SK-N-SH treated with all-trans-retinoic acid at 6 μM for 48 hours (cell line): Measurements from ENCODE around the gene METTL1.

Experiments
- ARNTL ChIP-seq: fragments of 450-650 bp; formaldehyde crosslinking; IDR thresholded peaks from 2 replicates; pipeline ENCODE4 v1.5.0; 2020; ENCODE audit warnings: low read depth, mild to moderate bottlenecking, moderate library complexity, borderline replicate concordance
- PATZ1 ChIP-seq: fragments of 250-450 bp; sonication (Bioruptor Pico); IDR thresholded peaks from 2 replicates; pipeline ENCODE4 v1.8.0; 2020; ENCODE audit warnings: mild to moderate bottlenecking, moderate library complexity, borderline replicate concordance
- PPARA ChIP-seq: fragments of 250-450 bp; sonication (Bioruptor Pico); IDR thresholded peaks from 2 replicates; pipeline ENCODE4 v1.5.0; 2020; ENCODE audit warnings: mild to moderate bottlenecking, borderline replicate concordance
- RARB ChIP-seq: fragments of 250-450 bp; sonication (Bioruptor Pico); IDR thresholded peaks from 2 replicates; pipeline ENCODE4 v1.8.0; 2021; ENCODE audit warnings: mild to moderate bottlenecking, moderate library complexity
- TCF4 ChIP-seq: fragments of 250-450 bp; sonication (Bioruptor Pico); IDR thresholded peaks from 2 replicates; pipeline ENCODE4 v1.8.0; 2021; ENCODE audit warnings: mild to moderate bottlenecking, moderate library complexity, borderline replicate concordance
- ZFP3 ChIP-seq: fragments of 250-450 bp; sonication (Bioruptor Pico); IDR thresholded peaks from 2 replicates; pipeline ENCODE4 v1.5.0; 2020; ENCODE audit warnings: mild to moderate bottlenecking, moderate library complexity
- ZFP30 ChIP-seq: fragments of 450-650 bp; formaldehyde crosslinking; IDR thresholded peaks from 2 replicates; pipeline ENCODE4 v1.5.0; 2022; ENCODE audit warnings: mild to moderate bottlenecking, moderate library complexity
- ZNF565 ChIP-seq: fragments of 450-650 bp; formaldehyde crosslinking; conservative IDR thresholded peaks from 2 replicates; pipeline ENCODE4 v1.5.0; 2020; ENCODE audit warnings: low read depth, mild to moderate bottlenecking, moderate library complexity

DNA sequence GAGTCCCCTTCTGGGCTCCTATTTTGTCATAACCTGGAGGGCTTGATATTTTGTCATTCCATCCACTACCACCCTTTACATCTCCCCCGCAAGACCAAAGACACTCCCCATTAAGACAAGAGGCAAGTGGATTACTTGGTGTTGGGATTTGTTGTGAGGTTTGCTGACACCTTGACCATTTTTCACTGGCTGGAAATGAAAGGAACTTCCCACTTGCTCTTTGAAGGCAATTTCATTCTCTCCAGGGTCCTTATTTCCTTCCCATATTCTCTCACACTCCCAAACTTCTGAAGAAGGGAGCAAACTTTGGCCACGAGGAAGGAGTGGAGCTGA is 48.3 kb downstream of the METTL1 start:
- TF ChIP-seq PATZ1 (no peak), ARNTL (no peak), TCF4 (CRISPR knock-in tag) (no peak), RARB (no peak), ZFP3 (CRISPR knock-in tag) (no peak), PPARA (CRISPR knock-in tag) (no peak), ZFP30 (CRISPR knock-in tag) (no peak), ZNF565 (CRISPR knock-in tag) (no peak)
